Measurements from ENCODE around the gene PTPRQ.

Gene PTPRQ

DNA sequence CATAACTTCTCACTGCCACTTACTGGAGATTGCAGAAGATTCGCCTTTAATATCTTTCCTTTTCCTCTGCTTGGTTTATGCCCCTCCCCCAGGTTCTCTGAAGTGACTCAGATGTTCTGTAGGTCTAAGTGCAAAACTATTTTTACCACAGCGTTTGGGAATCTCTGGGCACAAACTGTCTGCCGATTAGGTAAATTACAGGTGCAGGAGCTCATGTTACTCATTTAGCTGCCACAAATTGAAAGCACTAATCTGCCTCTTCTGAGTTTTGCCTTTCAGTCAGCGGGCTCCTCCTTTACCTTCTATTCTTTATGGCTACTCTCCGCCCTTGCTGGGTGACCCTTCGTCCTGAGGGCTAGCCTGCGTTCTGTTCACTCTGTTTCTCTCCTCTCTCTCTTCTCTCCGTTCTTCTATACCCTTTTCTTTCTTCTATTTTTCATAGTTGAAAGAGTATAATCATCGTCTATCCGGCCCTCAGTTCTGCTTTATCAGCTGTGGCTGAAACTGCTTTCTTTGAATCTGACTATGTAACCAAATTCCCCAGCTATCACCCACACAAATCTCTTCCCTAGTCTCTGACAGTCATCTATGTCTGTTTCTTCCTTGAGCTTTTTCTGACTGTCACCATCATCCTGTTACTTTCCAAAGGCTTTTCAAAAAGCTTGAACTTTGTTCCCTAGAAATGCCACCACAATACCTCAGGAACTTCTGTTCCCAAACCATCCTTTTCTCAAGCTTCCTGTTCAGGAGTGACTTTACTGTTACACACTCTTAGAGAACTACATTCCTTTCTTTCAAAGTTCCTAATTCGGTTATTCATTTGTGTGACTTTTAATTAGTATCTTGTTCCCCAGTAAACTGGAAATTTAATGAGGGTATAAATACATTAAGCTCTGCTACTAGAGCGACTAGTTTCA is 259.1 kb downstream of the PTPRQ start:
- DNase-seq (ENCODE audit: low read depth in 2 of 2), result no peak

DNA sequence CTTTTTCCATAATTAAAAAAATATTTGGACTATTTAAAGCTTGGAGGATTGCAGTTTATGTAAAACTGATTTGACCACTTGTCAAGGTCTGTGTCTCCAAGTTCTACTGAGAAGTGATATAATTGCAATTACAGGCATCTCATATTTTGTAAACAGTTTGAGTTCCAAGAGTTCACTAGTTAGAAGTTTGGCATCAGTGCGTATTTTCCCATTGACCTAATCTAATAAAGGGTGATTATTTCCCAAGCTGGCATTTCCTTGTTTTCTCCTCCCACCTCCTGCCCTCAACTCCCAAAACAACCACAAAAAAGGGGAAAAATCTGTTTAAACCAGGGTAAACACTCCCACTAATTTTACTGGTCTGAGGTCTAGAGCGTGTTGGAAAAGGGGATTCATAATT is 260.4 kb downstream of the PTPRQ start:
- DNase-seq (ENCODE audit: low read depth in 2 of 2), result no peak

DNA sequence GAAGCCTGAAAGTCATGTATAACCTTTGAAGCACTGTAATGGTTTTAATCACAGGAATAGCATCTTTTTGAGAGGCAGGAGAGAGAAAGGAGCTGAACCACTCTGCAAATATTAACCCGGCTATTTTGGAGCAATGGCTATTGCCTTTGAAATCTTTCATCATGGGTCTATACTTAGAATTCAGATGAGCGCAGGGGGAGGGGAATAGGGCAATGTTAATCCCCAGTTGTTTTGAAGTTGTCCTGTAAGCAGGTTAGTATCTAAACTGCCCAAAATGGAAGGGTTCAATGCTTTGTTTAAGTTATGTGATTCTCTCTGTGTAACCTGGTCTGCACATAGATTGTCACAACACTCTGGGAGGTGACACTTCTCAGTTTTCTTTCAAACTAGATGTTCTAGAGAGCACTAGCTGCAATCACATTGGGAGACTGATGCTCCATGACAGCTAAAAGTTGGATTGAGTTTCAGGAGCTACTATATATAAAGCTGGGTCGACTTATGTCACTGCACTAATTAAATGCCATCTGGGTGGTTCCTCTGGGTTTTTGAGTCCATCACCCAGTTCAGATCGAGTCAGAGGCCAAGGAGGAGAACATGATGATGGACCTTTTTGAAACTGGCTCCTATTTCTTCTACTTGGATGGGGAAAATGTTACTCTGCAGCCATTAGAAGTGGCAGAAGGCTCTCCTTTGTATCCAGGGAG is 263.2 kb downstream of the PTPRQ start, which contains the start of gene MYF6:
TSS of gene MYF6 (plus strand) at position 509 of the 704 bp plus-strand sequence. CDS start at position 595, 86 bp downstream.
- no peak for DNase-seq (ENCODE audit: low read depth in 2 of 2)

DNA sequence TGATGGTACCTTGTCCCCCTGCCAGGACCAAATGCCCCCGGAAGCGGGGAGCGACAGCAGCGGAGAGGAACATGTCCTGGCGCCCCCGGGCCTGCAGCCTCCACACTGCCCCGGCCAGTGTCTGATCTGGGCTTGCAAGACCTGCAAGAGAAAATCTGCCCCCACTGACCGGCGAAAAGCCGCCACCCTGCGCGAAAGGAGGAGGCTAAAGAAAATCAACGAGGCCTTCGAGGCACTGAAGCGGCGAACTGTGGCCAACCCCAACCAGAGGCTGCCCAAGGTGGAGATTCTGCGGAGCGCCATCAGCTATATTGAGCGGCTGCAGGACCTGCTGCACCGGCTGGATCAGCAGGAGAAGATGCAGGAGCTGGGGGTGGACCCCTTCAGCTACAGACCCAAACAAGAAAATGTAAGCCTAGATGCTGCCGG is 263.8 kb downstream of the PTPRQ start:
- DNase-seq (ENCODE audit: low read depth in 2 of 2), result no peak

DNA sequence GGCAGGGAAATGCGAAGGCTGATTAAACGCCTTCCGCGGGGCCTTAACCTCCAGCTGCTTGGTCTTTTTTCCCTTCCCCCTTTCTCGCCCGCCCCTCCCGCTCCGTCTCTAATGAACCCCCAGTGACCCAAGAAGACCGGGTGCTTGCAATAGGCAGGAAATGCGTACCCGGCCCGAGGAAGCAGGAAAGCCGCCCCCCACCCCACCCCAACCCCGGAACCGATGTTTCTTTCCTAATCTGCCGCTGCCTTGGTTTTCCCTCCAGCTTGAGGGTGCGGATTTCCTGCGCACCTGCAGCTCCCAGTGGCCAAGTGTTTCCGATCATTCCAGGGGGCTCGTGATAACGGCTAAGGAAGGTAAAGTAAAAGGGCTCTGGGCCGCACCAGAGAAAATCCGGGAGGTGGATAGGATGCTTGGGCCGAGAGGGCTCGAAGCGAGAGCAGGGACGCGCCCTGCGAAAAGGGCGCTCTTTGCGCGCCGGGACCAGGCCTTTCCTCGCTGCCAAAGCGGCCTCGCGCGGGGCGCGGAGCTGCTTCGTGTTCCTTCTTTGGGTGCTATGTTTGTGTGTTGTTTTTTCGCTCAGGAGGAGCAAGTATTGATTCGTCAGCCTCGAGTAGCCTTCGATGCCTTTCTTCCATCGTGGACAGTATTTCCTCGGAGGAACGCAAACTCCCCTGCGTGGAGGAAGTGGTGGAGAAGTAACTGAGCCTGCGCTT is 264.4 kb downstream of the PTPRQ start:
- DNase-seq (ENCODE audit: low read depth in 2 of 2), result no peak

DNA sequence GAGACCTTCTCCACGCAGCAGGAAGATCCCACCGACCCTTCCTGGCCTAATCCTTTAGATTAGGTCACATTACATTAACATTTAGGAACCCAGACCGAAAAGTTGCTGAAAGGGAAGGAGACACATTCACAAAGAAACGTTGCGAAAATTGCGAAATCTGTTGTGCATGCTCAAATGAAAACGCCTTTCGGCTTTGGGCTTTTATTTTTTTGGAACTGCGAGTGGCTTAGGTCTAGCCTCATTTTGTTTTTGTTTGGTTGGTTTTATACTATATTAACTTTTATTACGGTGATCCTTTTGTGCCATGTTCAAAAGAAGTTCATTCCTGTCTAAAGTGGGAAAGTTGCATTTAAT is 264.9 kb downstream of the PTPRQ start:
- no peak for DNase-seq (ENCODE audit: low read depth in 2 of 2)

DNA sequence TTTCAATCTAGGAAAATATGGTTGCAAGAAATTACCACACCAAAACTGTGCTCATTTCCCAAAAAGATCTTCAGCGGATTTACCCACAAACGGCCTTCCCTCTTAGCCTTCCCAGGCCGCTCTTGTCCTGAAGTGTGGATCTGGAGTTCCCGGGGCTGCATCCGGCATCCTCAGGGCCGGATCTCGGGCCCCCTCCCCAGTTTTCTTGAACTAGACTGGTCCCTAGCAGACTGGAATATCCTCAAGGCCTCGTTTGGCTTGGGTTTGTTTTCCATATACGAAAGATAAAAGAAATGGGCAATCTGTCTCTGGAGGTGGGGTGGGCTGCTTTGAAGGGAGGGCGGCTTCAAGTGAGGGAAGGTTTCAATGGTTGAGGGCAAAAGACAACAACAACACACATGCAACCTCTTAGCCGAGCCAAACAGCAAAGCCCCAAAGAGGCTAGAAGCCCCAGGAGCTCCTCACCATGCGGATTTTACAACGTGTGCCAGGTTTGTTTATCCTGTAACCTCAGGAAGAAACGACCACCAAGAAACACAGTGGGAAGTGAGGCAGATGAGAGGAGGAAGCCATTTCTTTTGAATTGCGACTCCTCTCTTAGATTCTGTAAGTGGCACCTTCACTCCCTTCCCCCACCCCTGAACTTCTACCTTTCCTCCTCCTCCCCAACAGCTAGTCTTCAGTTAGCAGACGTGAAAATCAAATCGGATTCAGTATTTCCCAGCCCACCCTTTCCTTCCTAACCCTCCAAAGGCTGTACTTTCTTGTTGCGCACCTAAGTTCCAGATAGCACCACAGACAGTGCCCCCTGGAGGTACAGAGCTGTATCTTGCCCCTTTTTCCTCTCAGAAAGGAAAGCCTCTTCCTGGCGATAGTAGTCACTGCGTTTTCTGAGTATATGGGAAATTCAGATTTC is 266.0 kb downstream of the PTPRQ start:
- no peak for DNase-seq (ENCODE audit: low read depth in 2 of 2)

DNA sequence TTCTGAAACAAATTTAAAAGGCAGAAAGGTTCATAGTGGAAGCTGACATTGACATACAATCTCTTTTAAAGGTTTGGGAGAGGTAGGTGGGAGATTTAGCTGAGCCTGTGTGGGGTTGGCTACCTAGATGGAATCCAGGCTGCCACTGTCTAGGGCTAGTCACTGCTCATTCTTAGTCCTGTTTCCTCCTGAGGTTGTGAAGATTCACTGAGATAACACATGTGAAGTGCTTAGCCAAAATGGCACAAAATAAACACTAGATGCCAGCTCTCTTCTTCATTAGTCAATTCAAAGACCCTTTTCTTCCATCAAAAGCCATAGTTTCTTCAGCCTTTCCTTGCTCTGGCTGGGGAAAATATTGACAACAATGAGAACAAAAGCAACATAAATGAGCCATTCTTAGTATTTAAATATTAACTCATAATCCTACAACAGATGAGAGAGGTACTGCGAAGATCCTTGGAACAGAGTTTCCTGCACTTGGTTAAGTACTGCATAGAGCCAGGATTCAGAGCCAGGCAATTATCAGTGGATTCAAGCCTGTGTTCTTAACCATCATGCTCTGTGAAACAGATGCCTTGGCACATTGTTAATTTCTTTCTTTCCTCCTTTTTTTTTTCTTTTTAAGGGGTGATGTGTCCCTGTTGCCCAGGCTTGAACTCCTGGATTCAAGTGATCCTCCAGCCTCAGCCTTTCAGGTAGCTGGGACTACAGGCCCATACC is 266.9 kb downstream of the PTPRQ start:
- no peak for DNase-seq (ENCODE audit: low read depth in 2 of 2)

DNA sequence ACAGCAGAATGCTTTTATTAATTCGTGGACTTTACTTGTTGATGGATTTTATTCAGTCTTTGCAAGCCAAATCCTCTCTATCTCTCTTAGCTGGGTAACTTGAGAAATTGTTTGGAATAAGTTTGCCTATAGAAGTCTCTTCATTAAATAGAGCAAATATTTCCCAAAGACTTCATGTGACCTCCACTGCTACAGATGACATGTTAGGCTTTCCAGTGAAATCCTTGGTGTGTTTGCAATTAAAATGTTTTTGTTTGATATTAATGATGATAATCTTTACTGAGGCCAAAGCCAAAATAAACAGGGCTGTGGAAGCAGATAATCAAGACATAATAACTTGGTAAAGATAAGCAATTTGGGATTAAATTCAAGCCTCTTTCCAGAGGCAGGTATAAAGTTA is 267.8 kb downstream of the PTPRQ start:
- no peak for DNase-seq (ENCODE audit: low read depth in 2 of 2)

DNA sequence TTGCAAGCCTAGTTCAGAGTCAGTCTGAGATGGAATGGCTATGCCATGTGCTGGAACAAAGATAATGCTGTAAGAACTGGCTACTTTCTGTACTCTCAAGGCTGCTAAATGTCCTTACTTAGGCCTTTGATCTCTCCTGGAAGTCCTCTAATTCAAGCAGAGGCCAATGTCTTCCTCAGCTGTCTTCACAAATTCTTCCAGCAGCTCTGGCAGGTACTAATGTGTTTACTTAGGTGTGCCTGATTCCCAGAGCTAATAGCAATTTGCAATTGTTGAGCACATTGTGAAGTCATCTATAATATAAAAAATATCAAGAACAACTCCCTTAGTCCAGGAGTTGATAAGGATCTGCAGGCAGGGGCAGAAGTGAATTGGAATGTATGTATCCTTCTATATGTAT is 268.8 kb downstream of the PTPRQ start:
- DNase-seq (ENCODE audit: low read depth in 2 of 2), result no peak

DNA sequence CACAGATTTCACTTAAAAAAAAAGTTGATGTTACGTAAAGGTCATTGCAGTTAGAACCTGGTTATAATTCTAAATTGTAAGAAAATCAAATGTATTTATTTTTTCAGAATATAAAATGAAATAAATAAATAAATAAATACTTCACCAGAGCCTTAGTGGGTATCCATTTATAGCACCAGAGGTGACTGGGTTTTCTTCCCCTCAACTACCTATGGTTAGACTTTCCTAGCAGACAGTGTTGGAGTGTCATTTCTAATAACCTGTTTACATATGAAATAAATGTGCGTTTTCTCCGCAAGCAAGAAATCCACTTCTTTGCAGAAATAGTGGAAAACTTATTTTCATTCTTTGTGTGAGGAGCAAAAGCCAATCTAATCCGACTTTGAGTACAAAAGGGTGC is 269.4 kb downstream of the PTPRQ start:
- DNase-seq (ENCODE audit: low read depth in 2 of 2), result no peak

DNA sequence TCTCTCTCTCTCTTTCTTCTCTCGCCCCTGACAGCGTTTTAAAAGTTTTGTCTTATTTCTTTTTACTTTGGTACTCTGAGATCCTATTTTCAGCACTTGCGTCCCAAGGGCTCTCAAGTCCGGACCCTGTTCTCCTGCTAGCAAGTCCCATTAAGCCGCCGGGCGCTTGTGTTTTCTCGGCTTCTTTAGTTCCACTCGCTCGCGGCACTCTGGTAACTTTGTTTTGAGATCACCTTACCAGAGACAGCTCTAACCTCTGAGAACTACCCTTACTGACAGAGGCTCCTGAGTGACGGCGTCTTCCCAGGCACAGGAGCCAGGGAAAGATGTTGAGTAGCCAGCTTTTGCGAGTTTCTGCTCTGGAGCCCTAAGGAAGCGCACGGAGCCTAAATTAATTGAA is 270.0 kb downstream of the PTPRQ start:
- no peak for DNase-seq (ENCODE audit: low read depth in 2 of 2)

DNA sequence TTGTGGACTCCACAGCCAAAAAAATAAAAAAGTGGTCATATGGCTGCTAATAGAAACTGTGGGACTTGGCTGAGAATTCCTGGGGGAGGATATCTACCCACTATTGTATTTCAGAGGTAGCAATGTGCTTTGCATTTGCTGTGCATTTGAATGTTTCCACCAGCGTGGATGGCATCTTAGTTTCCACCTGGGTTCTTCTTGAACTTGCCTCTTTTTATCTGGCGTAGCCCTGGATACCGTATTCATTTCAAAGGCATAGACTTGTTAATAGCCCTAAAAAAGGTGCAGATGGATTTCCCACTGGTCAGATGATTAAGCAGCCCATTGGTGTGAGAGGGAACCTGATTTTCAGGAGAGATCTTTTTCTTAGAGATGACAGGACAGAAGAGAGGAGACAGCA is 270.8 kb downstream of the PTPRQ start:
- DNase-seq (ENCODE audit: low read depth in 2 of 2), result no peak

DNA sequence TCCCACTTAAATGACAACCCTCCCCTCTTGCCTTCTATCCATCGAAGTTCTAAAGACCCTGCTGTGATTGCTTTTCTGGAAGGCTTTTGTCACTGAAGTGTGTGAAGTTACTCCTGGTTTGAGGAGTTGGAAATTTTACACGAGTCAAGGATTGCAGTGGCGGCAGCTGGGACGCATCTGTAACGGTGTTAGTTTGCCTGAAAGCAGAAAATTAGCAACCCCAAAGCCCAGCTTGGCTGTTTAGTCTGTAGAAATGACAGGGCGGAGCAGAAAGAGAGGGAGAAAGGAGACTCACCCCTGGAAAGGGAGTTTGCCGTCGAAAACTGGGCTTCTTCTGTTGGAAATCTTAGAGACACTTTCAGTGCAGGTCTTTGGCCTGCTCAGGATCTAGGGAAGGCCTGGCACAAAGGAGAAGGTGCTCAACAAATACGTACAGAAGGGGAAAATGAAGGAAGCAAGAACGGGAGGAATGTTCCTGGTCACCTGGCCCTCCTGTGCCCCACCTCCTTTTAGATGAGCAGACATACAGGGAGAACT is 271.7 kb downstream of the PTPRQ start:
- no peak for DNase-seq (ENCODE audit: low read depth in 2 of 2)

DNA sequence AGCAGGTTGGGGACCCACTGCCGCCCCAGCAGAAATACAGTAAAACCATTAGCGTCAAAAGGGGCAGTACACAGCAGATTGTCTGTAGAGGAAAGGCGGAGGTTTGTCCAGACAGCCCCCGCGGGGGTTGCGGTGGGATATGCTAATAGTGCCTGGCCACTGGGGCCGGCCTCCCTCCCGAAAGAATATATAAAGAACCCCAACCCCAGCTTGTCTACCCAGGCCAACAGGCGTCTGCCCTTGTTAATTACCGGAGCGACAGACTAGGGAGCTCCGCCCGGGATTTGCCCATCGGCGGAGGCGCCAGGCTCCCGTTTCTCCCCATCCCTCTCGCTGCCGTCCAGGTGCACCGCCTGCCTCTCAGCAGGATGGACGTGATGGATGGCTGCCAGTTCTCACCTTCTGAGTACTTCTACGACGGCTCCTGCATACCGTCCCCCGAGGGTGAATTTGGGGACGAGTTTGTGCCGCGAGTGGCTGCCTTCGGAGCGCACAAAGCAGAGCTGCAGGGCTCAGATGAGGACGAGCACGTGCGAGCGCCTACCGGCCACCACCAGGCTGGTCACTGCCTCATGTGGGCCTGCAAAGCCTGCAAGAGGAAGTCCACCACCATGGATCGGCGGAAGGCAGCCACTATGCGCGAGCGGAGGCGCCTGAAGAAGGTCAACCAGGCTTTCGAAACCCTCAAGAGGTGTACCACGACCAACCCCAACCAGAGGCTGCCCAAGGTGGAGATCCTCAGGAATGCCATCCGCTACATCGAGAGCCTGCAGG is 272.8 kb downstream of the PTPRQ start, which contains the start of gene MYF5:
TSS of gene MYF5 (plus strand) at position 217 of the 774 bp plus-strand sequence. CDS start at position 369, 152 bp downstream.
- DNase-seq (ENCODE audit: low read depth in 2 of 2), result no peak

DNA sequence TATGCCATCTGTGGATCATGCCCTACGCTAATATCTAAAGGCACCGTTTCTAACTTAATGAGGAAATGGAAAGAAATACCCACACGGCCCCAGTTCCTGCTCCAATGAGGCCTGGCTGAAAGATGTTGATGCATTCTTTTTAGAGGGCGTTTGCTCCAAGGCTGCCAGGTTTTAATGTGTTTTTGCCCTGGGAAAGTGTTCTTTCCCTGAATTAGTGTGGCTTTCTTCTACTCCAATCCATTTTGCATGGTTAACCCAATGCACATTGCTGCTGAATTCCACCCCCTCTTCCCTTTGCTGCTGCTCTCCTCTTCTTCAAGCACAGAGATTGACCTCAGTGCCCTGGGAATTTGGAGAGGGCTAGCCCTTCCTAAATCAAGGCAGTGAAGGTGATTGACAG is 273.8 kb downstream of the PTPRQ start:
- DNase-seq (ENCODE audit: low read depth in 2 of 2), result no peak

DNA sequence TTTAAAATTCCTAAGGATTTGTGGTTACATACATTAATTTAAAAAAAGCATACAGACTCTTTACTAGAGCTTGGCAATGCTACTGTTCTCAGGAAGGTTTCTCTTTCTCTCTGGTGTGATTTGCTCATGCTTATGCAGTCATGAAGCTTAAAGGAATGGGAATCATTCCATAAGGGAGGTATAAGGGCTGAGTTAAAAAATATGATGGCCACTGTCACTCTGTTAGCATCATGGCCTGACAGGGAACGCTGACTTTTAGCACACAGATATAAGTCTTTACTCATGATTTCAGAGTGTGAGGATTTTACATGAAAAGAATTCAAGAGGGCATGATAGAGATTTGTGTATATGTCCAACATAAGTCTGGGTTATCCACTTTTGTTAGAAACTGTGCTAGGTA is 276.5 kb downstream of the PTPRQ start:
- DNase-seq (ENCODE audit: low read depth in 2 of 2), result no peak

DNA sequence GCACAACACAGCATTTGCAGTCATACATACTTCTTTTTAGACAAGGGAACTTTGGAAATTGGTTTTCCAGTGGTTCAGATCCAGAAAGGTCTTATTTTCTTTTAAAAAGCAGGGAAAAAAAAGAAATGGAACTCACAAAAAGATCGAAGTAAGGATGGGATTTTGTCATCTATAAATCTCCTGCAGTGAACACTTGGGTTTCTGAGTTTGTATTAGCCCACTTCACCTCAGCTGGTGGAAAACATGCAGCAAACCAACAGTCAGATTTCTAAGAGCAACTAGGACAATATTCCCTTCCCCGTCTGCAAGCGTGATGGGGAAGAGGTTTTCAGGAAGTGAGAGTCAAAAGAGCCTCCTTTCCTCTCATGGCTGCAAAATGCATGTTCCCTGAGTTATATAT is 277.3 kb downstream of the PTPRQ start:
- no peak for DNase-seq (ENCODE audit: low read depth in 2 of 2)

Data from activated CD8-positive, alpha-beta memory T cell treated with anti-CD3 and anti-CD28 coated beads for 4 hours (primary cell).